HCT116 (cell line): Measurements from ENCODE around the gene TMEM63A. TPM values are rescaled to one million over a fixed set of nuclear protein-coding genes. Genes with fewer than 3 reads are reported as not detected.

Source experiments
- ATAC-seq: fragments of 200-7000 bp; cut with Tn5 transposase; 2 replicates; pipeline ENCODE4 v1.9.1; 2020; ENCODE audit warnings: mild to moderate bottlenecking, moderate library complexity
- BruUV-seq: library from RNA; stranded (reverse); fragments of 400-500 nt; replicated peaks from 2 replicates; lab custom pipeline; 2021; lab: Mats Ljungman, UMichigan
- CTCF ChIA-PET: fragments of 300-600 bp; sonication (Branson Sonifier 250); formaldehyde crosslinking; loops from one replicate; lab custom pipeline; 2021; ENCODE audit warnings: antibody characterized with exemption; lab: Charles Lee
- POLR2A ChIA-PET: fragments of 300-600, 350-600 bp; sonication (Branson Sonifier 250); formaldehyde crosslinking; loops from one replicate; lab custom pipeline; 2021; ENCODE audit warnings: antibody characterized with exemption; lab: Charles Lee
- RAD21 ChIA-PET, 2 experiments: fragments of 300-600 bp; sonication (Branson Sonifier 250); formaldehyde crosslinking; loops; one replicate each; lab custom pipeline; 2023; ENCODE audit warnings: low total read pairs in 2 of 2; ENCODE audit not compliant: uncharacterized antibody in 2 of 2, unreplicated experiment in 2 of 2, low non-redundant PET in 1 of 2; lab: Charles Lee
- DNase-seq: peaks from one replicate; pipeline ENCODE4 v3.0.0-alpha.2; 2010; ENCODE audit warnings: low read depth, low spot score
- H2AFZ ChIP-seq: fragments of 200-600 bp; shearing (Covaris generic), sonication (generic); 2 replicates; pipeline ENCODE4 v1.6.1; 2017; ENCODE audit warnings: low read depth, mixed run types, mixed read lengths, antibody characterized with exemption, low read length; ENCODE audit not compliant: poor library complexity, severe bottlenecking
- H3K27ac ChIP-seq: 2 replicates; pipeline ENCODE4 v1.5.1; 2012; ENCODE audit warnings: low read depth, low read length
- H3K27me3 ChIP-seq: fragments of 200-600 bp; sonication (generic); 2 replicates; pipeline ENCODE4 v1.6.1; 2016; ENCODE audit warnings: mixed run types, low read length, mixed read lengths; ENCODE audit not compliant: insufficient read depth
- H3K36me3 ChIP-seq, 2 experiments: fragments of 200-500 bp in 1 of 2; fragments of 200-600 bp in 1 of 2; sonication (Bioruptor generic) in 1 of 2; sonication (generic) in 1 of 2; 2 replicates each; pipeline versions ENCODE4 v1.5.1 to v1.6.1; 2014 to 2016; ENCODE audit warnings: low read length in 2 of 2, inconsistent platforms in 1 of 2, mixed read lengths in 1 of 2, mixed run types in 1 of 2; ENCODE audit not compliant: insufficient read depth in 2 of 2, control insufficient read depth in 1 of 2
- H3K4me1 ChIP-seq, 2 experiments: fragments of 200-600 bp in 1 of 2; sonication (generic) in 1 of 2; 2 replicates each; pipeline versions ENCODE4 v1.5.1 to v1.6.1; 2012 to 2017; ENCODE audit warnings: low read length in 2 of 2, inconsistent platforms in 1 of 2, mild to moderate bottlenecking in 1 of 2, mixed read lengths in 1 of 2, mixed run types in 1 of 2, moderate library complexity in 1 of 2; ENCODE audit not compliant: insufficient read depth in 2 of 2, control insufficient read depth in 1 of 2
- H3K4me2 ChIP-seq: fragments of 200-600 bp; sonication (generic); 2 replicates; pipeline ENCODE4 v1.6.1; 2017; ENCODE audit warnings: mixed run types, low read length, mixed read lengths
- H3K4me3 ChIP-seq, 2 experiments: fragments of 200-600 bp in 1 of 2; sonication (generic) in 1 of 2; replicated peaks in 1 of 2; 2 replicates each; pipeline ENCODE4 v1.5.1; 2011 to 2016; ENCODE audit warnings: low read length in 2 of 2, control low read depth in 1 of 2, low read depth in 1 of 2, mild to moderate bottlenecking in 1 of 2, mixed read lengths in 1 of 2, mixed run types in 1 of 2
- H3K79me2 ChIP-seq: fragments of 200-600 bp; sonication (generic); 2 replicates; pipeline ENCODE4 v1.6.1; 2017; ENCODE audit warnings: mild to moderate bottlenecking, mixed run types, low read length, moderate library complexity, mixed read lengths; ENCODE audit not compliant: insufficient read depth
- H3K9ac ChIP-seq: fragments of 200-600 bp; sonication (generic); 2 replicates; pipeline ENCODE4 v1.6.1; 2016; ENCODE audit warnings: low read length, mixed read lengths
- H3K9me2 ChIP-seq: fragments of 200-600 bp; sonication (generic), shearing (Covaris generic); 2 replicates; pipeline ENCODE4 v1.6.1; 2017; ENCODE audit warnings: mixed run types, mild to moderate bottlenecking, moderate library complexity; ENCODE audit not compliant: insufficient read depth
- H3K9me3 ChIP-seq, 2 experiments: fragments of 200-500 bp in 1 of 2; fragments of 200-600 bp in 1 of 2; sonication (Bioruptor generic) in 1 of 2; sonication (generic) in 1 of 2; 2 replicates each; pipeline ENCODE4 v1.6.1; 2014 to 2017; ENCODE audit warnings: low read length in 2 of 2, mixed read lengths in 2 of 2, inconsistent platforms in 1 of 2, low read depth in 1 of 2, mild to moderate bottlenecking in 1 of 2, mixed run types in 1 of 2, moderate library complexity in 1 of 2; ENCODE audit not compliant: control insufficient read depth in 1 of 2, insufficient read depth in 1 of 2
- H4K20me1 ChIP-seq: fragments of 200-600 bp; sonication (generic), shearing (Covaris generic); 2 replicates; pipeline ENCODE4 v1.6.1; 2017; ENCODE audit warnings: mixed run types, mild to moderate bottlenecking, moderate library complexity; ENCODE audit not compliant: insufficient read depth
- CBX3 ChIP-seq: IDR thresholded peaks from 2 replicates; pipeline ENCODE4 v1.6.1; 2012; ENCODE audit warnings: low read depth
- EGR1 ChIP-seq: IDR thresholded peaks from 2 replicates; pipeline ENCODE4 v1.6.1; 2012; ENCODE audit warnings: low read depth
- EZH2phosphoT487 ChIP-seq: fragments of 200-600 bp; IDR thresholded peaks from 2 replicates; pipeline ENCODE4 v1.6.1; 2018; ENCODE audit warnings: antibody characterized with exemption, borderline replicate concordance
- REST ChIP-seq: IDR thresholded peaks from 2 replicates; pipeline ENCODE4 v1.6.1; 2012; ENCODE audit warnings: low read depth
- SIN3A ChIP-seq: IDR thresholded peaks from 2 replicates; pipeline ENCODE4 v1.6.1; 2012; ENCODE audit warnings: low read depth
- SP1 ChIP-seq: IDR thresholded peaks from 2 replicates; pipeline ENCODE4 v1.6.1; 2012; ENCODE audit warnings: low read depth
- SRF ChIP-seq: IDR thresholded peaks from 2 replicates; pipeline ENCODE4 v1.6.1; 2012; ENCODE audit warnings: low read depth
- ZNF274 ChIP-seq: fragments of 200-500 bp; sonication (Bioruptor generic); IDR thresholded peaks from 2 replicates; pipeline ENCODE4 v1.6.1; 2014; ENCODE audit warnings: mild to moderate bottlenecking, low read depth, low read length, inconsistent platforms
- intact Hi-C: fragments of 100-400 bp; cut with micrococcal nuclease; formaldehyde crosslinking; loops from 2 replicates; pipeline ENCODE4 v1.10.0; 2022
- total RNA-seq: library from RNA; stranded (reverse); gene quantifications from one replicate; pipeline ENCODE4 v1.2.1, GENCODE V29; 2021; ENCODE audit not compliant: unreplicated experiment

TMEM63A gene
- total RNA-seq, 1 experiment from 2014 or later = 24.4 TPM

GRCh38 chr1:225818229-225818628 lies 64.0 kb downstream of the TMEM63A start:
- Histone ChIP-seq H3K36me3 (no peaks in the 10 kb centered on the region), H2AFZ (no peak overlapping the region), H3K4me1 (peaks cover 29 to 30% of the 10 kb centered on the region in 2 experiments)
- TF ChIP-seq SIN3A (no peak), EZH2phosphoT487 (no peak), ZNF274 (no peak), REST (no peak), CBX3 (no peak), SP1 (no peak), SRF (no peak), EGR1 (no peak)
- TF ChIP-seq, all 23 proteins: peak for 0
- no TSS peak for BruUV-seq
- ATAC-seq (no peak; the same call in 1 of the 2 replicates), DNase-seq (no peak)
- Histone ChIP-seq H3K4me3 (no peak overlapping the region), H3K27ac (peak overlapping the region; percentile 65), H3K27me3 (no peaks in the 10 kb centered on the region), H3K79me2 (no peaks in the 10 kb centered on the region), H3K9me3 (no peaks in the 10 kb centered on the region), H3K9me2 (no peaks in the 10 kb centered on the region), H3K9ac (no peak overlapping the region), H3K4me2 (0 out of 2 replicates have a peak overlapping the region, but pooled peaks have one; percentile 51), H4K20me1 (no peaks in the 10 kb centered on the region)
- POLR2A ChIA-PET = interaction anchor here (0.6 kb wide), 1 partner anchor 764 kb away, joined by 3 read pairs; no protein-coding TSS in a partner anchor
- RAD21 ChIA-PET = no interaction called here
- intact Hi-C loops = no loop called here
- CTCF ChIA-PET = no interaction called here
